ENCODE measurements around the gene MAP1B. TPM values are rescaled to one million over a fixed set of nuclear protein-coding genes. Genes with fewer than 3 reads are reported as not detected.

MAP1B gene
- total RNA-seq, 3 donors from 2014 or later = 258 to 2,233 (median 271) TPM

- H3K9me3 ChIP-seq = no peaks in the 10 kb centered on the region
- no peak for TF ChIP-seq CTCF (IDR thresholded peaks at IDR 0.05)
- no peak for TF ChIP-seq POLR2A (IDR thresholded peaks at IDR 0.05)
- no peak for TF ChIP-seq POLR2AphosphoS5 (IDR thresholded peaks at IDR 0.05)
- H3K27me3 ChIP-seq = no peaks in the 10 kb centered on the region
- no peak overlapping the region for H3K27ac ChIP-seq
- intact Hi-C loops (cut with DNase I; ENCODE audit: low total_unique reads) = loop anchor here (5.0 kb wide), 1 partner anchor 373 kb away; no protein-coding TSS in a partner anchor
- peak in 1 of 2 donors; percentile 26 for DNase-seq (ENCODE audit: low spot score in 2 of 2)
- H3K36me3 ChIP-seq = no peaks in the 10 kb centered on the region
- peaks cover 0 to 13% of the 10 kb centered on the region in 2 donors for H3K4me1 ChIP-seq
- H3K4me3 ChIP-seq = no peak overlapping the region
These were observed 102.2 kb downstream of the MAP1B start for GRCh38 chr5:72209147-72210115.

- H3K4me3 ChIP-seq = no peak overlapping the region
These were observed 103.8 kb downstream of the MAP1B start for GRCh38 chr5:72210888-72211678.

GRCh38 chr5:72212171-72212570 is 104.9 kb downstream of the MAP1B start:
- Histone ChIP-seq H3K36me3 (no peaks in the 10 kb centered on the region), H3K4me1 (peaks cover 0 to 13% of the 10 kb centered on the region in 2 donors), H3K27me3 (no peaks in the 10 kb centered on the region), H3K27ac (no peak overlapping the region), H3K4me3 (no peak overlapping the region), H3K9me3 (no peaks in the 10 kb centered on the region)
- no peak for DNase-seq (ENCODE audit: low spot score in 2 of 2)
- intact Hi-C loops (cut with DNase I; ENCODE audit: low total_unique reads) = no loop called here
- TF ChIP-seq POLR2A (IDR thresholded peaks at IDR 0.05) = no peak
- TF ChIP-seq CTCF (IDR thresholded peaks at IDR 0.05) = no peak
- TF ChIP-seq POLR2AphosphoS5 (IDR thresholded peaks at IDR 0.05) = no peak

More at GRCh38 chr5:72210888-72211678, 103.8 kb downstream of the MAP1B start:
- peak in 1 of 2 donors; percentile 58 for DNase-seq (ENCODE audit: low spot score in 2 of 2)
- Histone ChIP-seq H3K4me1 (peaks cover 0 to 13% of the 10 kb centered on the region in 2 donors), H3K9me3 (no peaks in the 10 kb centered on the region), H3K27me3 (no peaks in the 10 kb centered on the region), H3K27ac (peak overlapping the region; percentile 81 to 87), H3K36me3 (no peaks in the 10 kb centered on the region)
- intact Hi-C loops (cut with DNase I; ENCODE audit: low total_unique reads) = no loop called here
- no peak for TF ChIP-seq POLR2AphosphoS5 (IDR thresholded peaks at IDR 0.05)
- no peak for TF ChIP-seq CTCF (IDR thresholded peaks at IDR 0.05)
- no peak for TF ChIP-seq POLR2A (IDR thresholded peaks at IDR 0.05)

GRCh38 chr5:72213482-72213881 is 106.2 kb downstream of the MAP1B start:
- Histone ChIP-seq H3K36me3 (no peaks in the 10 kb centered on the region), H3K4me1 (peaks cover 0 to 13% of the 10 kb centered on the region in 2 donors), H3K4me3 (no peak overlapping the region), H3K27ac (no peak overlapping the region), H3K9me3 (no peaks in the 10 kb centered on the region), H3K27me3 (no peaks in the 10 kb centered on the region)
- no peak for DNase-seq (ENCODE audit: low spot score in 2 of 2)
- intact Hi-C loops (cut with DNase I; ENCODE audit: low total_unique reads) = no loop called here
- TF ChIP-seq CTCF (IDR thresholded peaks at IDR 0.05) (no peak), POLR2A (IDR thresholded peaks at IDR 0.05) (no peak), POLR2AphosphoS5 (IDR thresholded peaks at IDR 0.05) (no peak)
